NCI-H2196 (cell line): ENCODE data around the gene GNAI1.

Experiments used
- DNase-seq: peaks from one replicate; lab custom pipeline; 2025; ENCODE audit not compliant: unreplicated experiment; lab: John Stamatoyannopoulos, UW

GNAI1 gene

GRCh38 chr7:80134536-80135308 lies at the start of gene GNAI1:
Gene GNAI1, plus strand, starts transcription at chr7:80134831. Its CDS starts 330 bp downstream, at chr7:80135161.
- no peak for DNase-seq

DNA sequence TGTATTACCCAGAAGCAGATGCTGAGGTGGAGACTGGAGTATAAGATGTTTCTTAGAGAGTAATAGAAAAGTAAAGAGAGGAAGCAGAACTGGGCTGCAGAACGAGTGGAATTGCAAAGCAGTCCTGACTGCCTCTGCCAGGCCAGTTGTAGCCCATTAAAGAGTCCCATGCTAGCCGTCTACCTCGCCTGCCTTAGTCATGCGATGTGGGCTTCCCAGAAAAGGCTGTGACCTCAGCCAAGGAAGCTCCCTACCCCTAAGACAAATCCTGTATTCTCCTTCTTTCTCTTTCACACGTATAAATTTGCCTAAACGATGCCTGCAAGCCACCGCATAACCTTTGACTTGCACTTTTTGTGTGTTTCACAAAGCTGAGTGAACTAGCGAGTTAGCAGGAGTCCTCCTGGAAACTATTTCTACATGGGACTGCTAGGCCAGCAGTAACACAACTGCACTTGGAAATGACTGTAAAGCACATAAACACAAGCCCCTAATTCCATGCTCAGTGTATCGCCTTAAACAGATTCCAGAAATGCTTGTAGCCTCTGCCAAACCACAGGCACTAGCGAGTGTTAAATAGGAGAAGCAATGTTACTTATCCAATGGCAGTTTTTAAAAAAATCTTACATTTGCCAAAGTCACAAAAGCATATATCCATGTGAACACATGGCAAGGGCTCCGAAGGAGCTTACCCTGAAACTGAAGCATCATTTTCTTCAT lies 47.4 kb upstream of the GNAI1 start:
- DNase-seq = no peak

GRCh38 chr7:80087771-80088170 lies 46.9 kb upstream of the GNAI1 start:
- DNase-seq = no peak

DNA sequence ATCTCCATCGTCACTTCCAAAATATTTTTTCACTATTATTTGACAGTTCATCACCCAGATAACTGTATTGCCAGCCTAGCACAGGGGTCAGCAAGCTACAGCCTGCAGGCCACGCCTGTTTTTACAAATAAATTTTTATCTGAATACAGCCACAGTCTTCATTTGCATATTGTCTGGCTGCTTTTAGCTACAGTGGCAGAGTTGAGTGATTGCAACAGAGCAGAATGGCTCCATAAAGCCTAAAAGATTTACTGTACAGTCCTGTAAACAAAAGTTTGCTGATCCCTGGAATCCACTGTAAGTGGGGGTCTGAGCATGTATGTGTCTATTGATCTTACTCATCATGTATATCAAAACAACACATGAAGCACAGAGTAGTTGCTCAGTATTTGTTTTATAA lies 45.9 kb upstream of the GNAI1 start:
- no peak for DNase-seq

DNA sequence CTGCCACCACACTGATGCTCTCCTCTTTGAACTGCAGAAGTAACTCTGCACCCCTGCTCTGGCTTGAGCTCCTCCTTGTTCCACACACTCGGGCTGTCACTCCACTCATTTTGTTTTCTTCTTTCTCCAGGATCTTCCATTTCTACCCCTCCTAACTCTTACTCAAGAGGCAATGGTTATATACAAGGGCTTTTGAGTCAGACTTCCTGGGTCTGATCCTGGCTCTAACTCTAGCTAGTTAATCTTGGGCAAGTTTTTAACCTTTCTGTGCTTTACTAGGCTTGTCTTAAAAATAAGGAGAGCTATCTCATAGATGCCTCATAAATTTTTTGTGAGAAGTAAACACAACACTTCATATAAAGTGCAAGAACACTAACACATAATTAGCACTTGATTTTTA lies 45.3 kb upstream of the GNAI1 start:
- DNase-seq = no peak

DNA sequence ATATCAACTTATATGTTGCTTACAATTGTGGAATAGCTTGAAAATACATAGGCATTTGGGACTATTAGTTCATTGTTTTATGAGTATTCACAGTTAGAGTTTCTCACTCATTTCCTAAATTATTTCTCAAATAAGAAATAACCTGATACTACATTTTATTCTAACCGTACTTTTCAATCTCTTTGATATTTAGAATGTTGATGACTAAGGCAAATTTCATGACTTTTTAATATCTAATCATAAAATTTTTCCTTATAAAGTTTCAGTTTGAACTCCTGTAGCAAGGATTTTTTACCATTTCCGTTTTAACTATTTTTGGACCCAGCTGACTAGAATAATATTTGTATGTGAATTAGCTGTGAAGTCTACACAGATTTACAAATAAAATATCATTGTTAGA lies 41.3 kb upstream of the GNAI1 start:
- no peak for DNase-seq

GRCh38 chr7:80095545-80095944 lies 39.1 kb upstream of the GNAI1 start:
- DNase-seq = no peak

DNA sequence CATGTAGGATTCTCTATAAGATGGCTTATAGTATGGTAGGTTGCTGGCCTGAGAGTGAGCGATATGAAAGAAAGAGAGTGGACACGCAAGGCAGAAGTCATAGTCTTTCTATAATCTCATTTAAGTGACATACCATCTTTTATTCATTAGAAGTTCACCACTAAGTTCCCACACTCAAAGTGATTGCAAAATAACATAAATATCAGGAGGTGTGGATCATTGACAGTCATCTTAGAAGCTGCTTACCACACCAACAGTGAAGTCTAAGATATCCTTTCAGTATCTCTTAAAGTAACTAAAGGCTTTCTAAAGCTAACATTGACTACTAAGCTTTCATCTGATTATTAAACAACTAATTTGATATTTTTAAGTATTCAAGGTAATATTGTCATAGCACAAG lies 36.9 kb upstream of the GNAI1 start:
- DNase-seq = no peak

GRCh38 chr7:80098795-80099194 lies 35.8 kb upstream of the GNAI1 start:
- DNase-seq = no peak

DNA sequence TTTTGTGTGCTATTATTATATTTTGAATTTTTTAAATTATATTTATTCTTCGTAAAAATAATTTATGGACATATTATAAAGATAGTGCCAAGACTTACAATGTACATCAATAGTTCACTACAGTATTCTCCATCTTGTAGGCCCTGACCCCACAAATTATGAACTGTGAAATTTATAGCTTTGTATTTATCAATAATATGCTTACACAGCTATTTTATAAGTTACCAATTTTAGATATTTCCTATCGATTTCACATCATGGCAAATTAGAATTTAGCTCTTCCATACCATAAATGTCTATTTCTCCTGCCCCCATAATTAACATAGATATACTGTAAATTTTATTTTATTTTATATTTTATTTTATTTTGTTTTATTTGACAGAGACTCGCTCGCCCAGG lies 34.4 kb upstream of the GNAI1 start:
- no peak for DNase-seq

- DNase-seq = no peak
Measured at GRCh38 chr7:80105701-80106408, 28.8 kb upstream of the GNAI1 start.

DNA sequence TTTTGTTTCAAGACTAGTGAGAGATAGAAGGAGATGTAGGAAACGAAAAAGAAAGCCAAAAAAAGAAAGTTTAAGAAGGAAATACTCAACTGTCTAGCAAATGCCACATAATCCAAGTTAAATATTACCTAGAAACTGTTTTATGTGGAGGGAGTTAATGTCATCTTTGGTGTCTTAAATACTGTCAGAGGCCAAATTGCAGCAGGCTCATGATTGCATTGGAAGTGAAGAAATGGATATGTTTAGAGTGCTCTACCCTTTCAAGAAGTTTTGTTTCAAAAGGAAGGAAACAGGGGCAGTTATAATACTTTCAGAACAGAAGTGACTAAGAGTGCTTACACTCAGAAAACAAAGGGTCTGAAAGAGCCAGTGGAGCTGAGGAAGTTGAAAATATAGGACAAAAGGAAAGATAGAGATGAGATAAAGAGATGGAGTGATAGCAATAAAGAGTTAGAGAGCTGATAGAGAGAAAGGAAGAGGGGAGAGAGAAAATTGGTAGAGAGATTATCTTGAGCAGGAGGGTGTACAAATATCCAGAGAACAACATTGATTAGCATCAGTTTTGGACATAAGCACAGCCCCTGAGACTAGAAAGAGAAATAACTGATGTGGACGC lies 28.0 kb upstream of the GNAI1 start:
- DNase-seq = no peak

DNA sequence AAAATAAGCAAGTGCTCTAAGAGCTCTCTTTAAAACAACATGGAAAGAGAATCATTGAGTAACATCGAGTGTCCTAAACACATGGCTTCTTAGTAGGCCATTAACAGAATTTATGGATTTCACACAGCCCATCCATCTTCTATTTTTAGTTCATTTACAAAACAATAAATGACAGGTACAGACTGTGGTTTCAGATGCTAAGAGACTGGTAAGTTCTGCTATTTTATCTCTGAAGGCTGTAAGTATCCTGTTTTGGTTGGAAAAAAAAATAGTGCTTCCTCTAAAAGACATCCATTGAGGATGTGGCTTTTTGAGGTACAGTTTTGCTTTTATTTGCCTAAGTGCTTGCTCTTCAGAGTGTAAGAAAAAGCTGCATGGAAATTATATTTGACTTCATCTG lies 27.4 kb upstream of the GNAI1 start:
- no peak for DNase-seq

GRCh38 chr7:80110376-80110775 lies 24.3 kb upstream of the GNAI1 start:
- DNase-seq = no peak

DNA sequence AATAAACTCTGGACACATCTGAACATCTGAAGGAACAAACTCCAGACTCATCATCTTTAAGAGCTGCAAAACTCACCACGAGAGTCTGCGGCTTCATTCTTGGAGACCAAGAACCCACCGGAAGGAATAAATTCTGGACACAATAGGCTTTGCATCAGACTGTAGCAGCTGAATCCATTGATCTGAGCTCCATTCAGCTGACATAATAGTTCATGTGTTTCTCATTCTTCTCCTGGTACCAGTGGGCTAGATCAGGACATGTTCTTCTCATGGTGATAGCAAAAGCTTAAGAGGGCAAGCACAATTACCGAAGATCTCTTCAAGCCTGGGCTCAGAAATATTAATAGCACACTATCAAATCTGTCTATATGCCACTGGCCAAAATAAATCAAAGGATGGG lies 20.5 kb upstream of the GNAI1 start:
- no peak for DNase-seq

- no peak for DNase-seq
Measured at GRCh38 chr7:80124526-80125264, 9.9 kb upstream of the GNAI1 start.

- no peak for DNase-seq
Measured at GRCh38 chr7:80127412-80128160, 7.0 kb upstream of the GNAI1 start.

DNA sequence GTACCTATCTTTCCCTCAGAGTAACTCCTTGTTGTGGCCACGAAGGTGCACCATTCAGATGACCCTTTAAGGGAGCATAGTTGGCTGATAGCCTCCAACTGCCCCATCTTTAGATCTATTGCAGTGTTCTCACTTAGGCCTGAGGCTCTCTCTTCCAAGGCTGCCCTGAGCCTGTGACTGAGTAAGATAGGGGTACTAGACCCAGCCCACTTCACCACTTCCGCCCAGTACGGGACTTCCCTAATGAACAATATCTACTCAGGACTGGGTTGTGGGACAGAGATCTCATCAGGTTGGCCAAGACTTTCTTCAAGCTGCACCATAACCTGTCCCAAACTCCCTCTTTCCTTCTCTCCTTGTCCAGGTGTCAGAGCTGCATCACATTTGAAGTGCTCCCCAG lies 5.7 kb upstream of the GNAI1 start:
- DNase-seq = no peak

- no peak for DNase-seq
Measured at GRCh38 chr7:80129785-80130184, 4.8 kb upstream of the GNAI1 start.
